ENCODE results near the gene RFTN1. TPM values are rescaled to one million over a fixed set of nuclear protein-coding genes. Genes with fewer than 3 reads are reported as not detected.

Gene RFTN1
- polyA plus RNA-seq, 3 donors = 17.4 to 28.0 (median 27.2) TPM

- intact Hi-C loops (cut with micrococcal nuclease) = no loop called here
- H4K20me1 ChIP-seq (ENCODE audit: insufficient read depth, low read length) = peaks cover 30% of the 10 kb centered on the region
- no peak overlapping the region for H3K4me3 ChIP-seq (replicated peaks in 1 of 3; ENCODE audit: low read depth in 2 of 3, low read length in 3 of 3)
- WGBS (ENCODE audit: insufficient coverage) = 69% methylated on average over 6 of the region's 7 CpGs
- H3K79me2 ChIP-seq (ENCODE audit: insufficient read depth, low read length) = peaks cover 29% of the 10 kb centered on the region
- no peak overlapping the region for H3K4me2 ChIP-seq (replicated peaks; ENCODE audit: extremely low read depth, low read length, poor library complexity, severe bottlenecking)
- H3K9ac ChIP-seq (ENCODE audit: insufficient read depth, low read length, poor library complexity, severe bottlenecking) = no peak overlapping the region
- H3K9me3 ChIP-seq (replicated peaks in 1 of 2; ENCODE audit: control insufficient read depth in 1 of 2, insufficient read depth in 1 of 2, low read length in 2 of 2) = peaks cover 0 to 6% of the 10 kb centered on the region in 2 donors
- H3K4me1 Mint-ChIP-seq = peaks cover 39% of the 10 kb centered on the region
- H3K27me3 ChIP-seq (ENCODE audit: control insufficient read depth in 2 of 2, insufficient read depth in 2 of 2, low read length in 2 of 2) = no peaks in the 10 kb centered on the region
- no peak for DNase-seq
- H2AFZ ChIP-seq (ENCODE audit: insufficient read depth, low read depth, low read length, poor library complexity, severe bottlenecking) = no peak overlapping the region
- TF ChIP-seq, protein P1, sequence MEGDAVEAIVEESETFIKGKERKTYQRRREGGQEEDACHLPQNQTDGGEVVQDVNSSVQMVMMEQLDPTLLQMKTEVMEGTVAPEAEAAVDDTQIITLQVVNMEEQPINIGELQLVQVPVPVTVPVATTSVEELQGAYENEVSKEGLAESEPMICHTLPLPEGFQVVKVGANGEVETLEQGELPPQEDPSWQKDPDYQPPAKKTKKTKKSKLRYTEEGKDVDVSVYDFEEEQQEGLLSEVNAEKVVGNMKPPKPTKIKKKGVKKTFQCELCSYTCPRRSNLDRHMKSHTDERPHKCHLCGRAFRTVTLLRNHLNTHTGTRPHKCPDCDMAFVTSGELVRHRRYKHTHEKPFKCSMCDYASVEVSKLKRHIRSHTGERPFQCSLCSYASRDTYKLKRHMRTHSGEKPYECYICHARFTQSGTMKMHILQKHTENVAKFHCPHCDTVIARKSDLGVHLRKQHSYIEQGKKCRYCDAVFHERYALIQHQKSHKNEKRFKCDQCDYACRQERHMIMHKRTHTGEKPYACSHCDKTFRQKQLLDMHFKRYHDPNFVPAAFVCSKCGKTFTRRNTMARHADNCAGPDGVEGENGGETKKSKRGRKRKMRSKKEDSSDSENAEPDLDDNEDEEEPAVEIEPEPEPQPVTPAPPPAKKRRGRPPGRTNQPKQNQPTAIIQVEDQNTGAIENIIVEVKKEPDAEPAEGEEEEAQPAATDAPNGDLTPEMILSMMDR (IDR thresholded peaks at IDR 0.05) = no peak
- no peak overlapping the region for H3K27ac ChIP-seq (ENCODE audit: low read depth in 1 of 2, low read length in 2 of 2)
- H3K27ac Mint-ChIP-seq = peak overlapping the region in 1 of 7 donors; percentile 59
- no peaks in the 10 kb centered on the region for H3K27me3 Mint-ChIP-seq (ENCODE audit: low read depth in 3 of 3)
- peaks cover 17 to 38% of the 10 kb centered on the region in 2 donors for H3K36me3 Mint-ChIP-seq
- peaks cover 36% of the 10 kb centered on the region in 2 donors for H3K4me1 ChIP-seq (ENCODE audit: control insufficient read depth in 1 of 2, insufficient read depth in 2 of 2, low read length in 2 of 2)
- H3K9me3 Mint-ChIP-seq = peaks cover 3 to 12% (median 7%) of the 10 kb centered on the region in 7 donors
- no peaks in the 10 kb centered on the region for H3K36me3 ChIP-seq (replicated peaks in 1 of 2; ENCODE audit: control insufficient read depth in 1 of 2, insufficient read depth in 2 of 2, low read length in 2 of 2)
- no peak overlapping the region for H3K4me3 Mint-ChIP-seq
Observed at GRCh38 chr3:16502347-16502908, 11.1 kb downstream of the RFTN1 start.

- H3K27ac Mint-ChIP-seq = no peak overlapping the region
- peaks cover 17 to 38% of the 10 kb centered on the region in 2 donors for H3K36me3 Mint-ChIP-seq
- Histone ChIP-seq H3K4me2 (replicated peaks; ENCODE audit: extremely low read depth, low read length, poor library complexity, severe bottlenecking) (no peak overlapping the region), H3K36me3 (replicated peaks in 1 of 2; ENCODE audit: control insufficient read depth in 1 of 2, insufficient read depth in 2 of 2, low read length in 2 of 2) (no peaks in the 10 kb centered on the region), H4K20me1 (ENCODE audit: insufficient read depth, low read length) (peaks cover 32% of the 10 kb centered on the region), H3K4me3 (replicated peaks in 1 of 3; ENCODE audit: low read depth in 2 of 3, low read length in 3 of 3) (no peak overlapping the region), H3K4me1 (ENCODE audit: control insufficient read depth in 1 of 2, insufficient read depth in 2 of 2, low read length in 2 of 2) (peaks cover 36% of the 10 kb centered on the region in 2 donors), H3K27me3 (ENCODE audit: control insufficient read depth in 2 of 2, insufficient read depth in 2 of 2, low read length in 2 of 2) (no peaks in the 10 kb centered on the region), H3K9me3 (replicated peaks in 1 of 2; ENCODE audit: control insufficient read depth in 1 of 2, insufficient read depth in 1 of 2, low read length in 2 of 2) (peaks cover 0 to 6% of the 10 kb centered on the region in 2 donors), H3K27ac (ENCODE audit: low read depth in 1 of 2, low read length in 2 of 2) (no peak overlapping the region), H3K9ac (ENCODE audit: insufficient read depth, low read length, poor library complexity, severe bottlenecking) (no peak overlapping the region), H2AFZ (ENCODE audit: insufficient read depth, low read depth, low read length, poor library complexity, severe bottlenecking) (no peak overlapping the region), H3K79me2 (ENCODE audit: insufficient read depth, low read length) (peaks cover 19% of the 10 kb centered on the region)
- peaks cover 39% of the 10 kb centered on the region for H3K4me1 Mint-ChIP-seq
- H3K9me3 Mint-ChIP-seq = peaks cover 3 to 12% (median 7%) of the 10 kb centered on the region in 7 donors
- no peak for DNase-seq
- H3K27me3 Mint-ChIP-seq (ENCODE audit: low read depth in 3 of 3) = no peaks in the 10 kb centered on the region
- 100% methylated on average over 2 of the region's 4 CpGs for WGBS (ENCODE audit: insufficient coverage)
- TF ChIP-seq, protein P1 (IDR thresholded peaks at IDR 0.05) = no peak
- no peak overlapping the region for H3K4me3 Mint-ChIP-seq
- intact Hi-C loops (cut with micrococcal nuclease) = no loop called here
Observed at GRCh38 chr3:16501376-16501775, 12.1 kb downstream of the RFTN1 start.
